Osteocyte (in vitro differentiated cells): ENCODE results near the gene FAM177B. TPM values are rescaled to one million over a fixed set of nuclear protein-coding genes. Genes with fewer than 3 reads are reported as not detected.
A peak's percentile ranks its signal among the peaks of the same experiment; 100 is the strongest.

Experiments used
- DNase-seq: peaks from one replicate; pipeline ENCODE4 v3.0.0; 2021; ENCODE audit warnings: mixed read lengths; ENCODE audit not compliant: unreplicated experiment; ENCODE audit errors: extremely low spot score
- H3K27ac Mint-ChIP-seq: one replicate; pipeline ENCODE4 v1.8.0; 2021; ENCODE audit warnings: mild to moderate bottlenecking, mixed read lengths; ENCODE audit not compliant: unreplicated experiment
- H3K27me3 Mint-ChIP-seq: one replicate; pipeline ENCODE4 v1.8.0; 2021; ENCODE audit warnings: mixed read lengths; ENCODE audit not compliant: unreplicated experiment
- H3K36me3 Mint-ChIP-seq: one replicate; pipeline ENCODE4 v1.8.0; 2021; ENCODE audit warnings: mixed read lengths; ENCODE audit not compliant: unreplicated experiment
- H3K4me1 Mint-ChIP-seq: one replicate; pipeline ENCODE4 v1.8.0; 2021; ENCODE audit warnings: mixed read lengths; ENCODE audit not compliant: unreplicated experiment
- H3K4me3 Mint-ChIP-seq: one replicate; pipeline ENCODE4 v1.8.0; 2021; ENCODE audit warnings: mild to moderate bottlenecking, moderate library complexity, mixed read lengths; ENCODE audit not compliant: unreplicated experiment
- H3K9me3 Mint-ChIP-seq: one replicate; pipeline ENCODE4 v1.8.0; 2021; ENCODE audit warnings: mixed read lengths; ENCODE audit not compliant: unreplicated experiment
- CTCF ChIP-seq: fragments of 200-600 bp; sonication (generic); IDR thresholded peaks from 2 replicates; pipeline ENCODE4 v1.5.0; 2021; ENCODE audit warnings: antibody characterized with exemption, mild to moderate bottlenecking, moderate library complexity
- total RNA-seq: library from RNA; stranded (reverse); gene quantifications from 2 replicates; pipeline ENCODE4 v1.2.1, GENCODE V29; 2021

Gene FAM177B
- total RNA-seq, 1 donor from 2014 or later, result not detected

GRCh38 chr1:222697826-222698225 is 39.2 kb upstream of the FAM177B start:
- no peak for DNase-seq
- H3K4me1 Mint-ChIP-seq, result peaks cover 2% of the 10 kb centered on the region
- peaks cover 23% of the 10 kb centered on the region for H3K36me3 Mint-ChIP-seq
- TF ChIP-seq CTCF, result no peak
- no peaks in the 10 kb centered on the region for H3K27me3 Mint-ChIP-seq
- H3K4me3 Mint-ChIP-seq, result no peak overlapping the region
- no peak overlapping the region for H3K27ac Mint-ChIP-seq
- H3K9me3 Mint-ChIP-seq, result no peaks in the 10 kb centered on the region

GRCh38 chr1:222702210-222702609 is 34.8 kb upstream of the FAM177B start:
- DNase-seq, result no peak
- TF ChIP-seq CTCF, result no peak
- peaks cover 32% of the 10 kb centered on the region for H3K36me3 Mint-ChIP-seq
- H3K4me3 Mint-ChIP-seq, result no peak overlapping the region
- no peaks in the 10 kb centered on the region for H3K27me3 Mint-ChIP-seq
- H3K27ac Mint-ChIP-seq, result no peak overlapping the region
- peaks cover 6% of the 10 kb centered on the region for H3K4me1 Mint-ChIP-seq
- H3K9me3 Mint-ChIP-seq, result peaks cover 9% of the 10 kb centered on the region

GRCh38 chr1:222704260-222704659 is 32.7 kb upstream of the FAM177B start:
- H3K4me1 Mint-ChIP-seq, result peaks cover 9% of the 10 kb centered on the region
- no peak for DNase-seq
- no peaks in the 10 kb centered on the region for H3K27me3 Mint-ChIP-seq
- no peak overlapping the region for H3K27ac Mint-ChIP-seq
- peaks cover 9% of the 10 kb centered on the region for H3K9me3 Mint-ChIP-seq
- no peak overlapping the region for H3K4me3 Mint-ChIP-seq
- no peak for TF ChIP-seq CTCF
- peaks cover 29% of the 10 kb centered on the region for H3K36me3 Mint-ChIP-seq

GRCh38 chr1:222706815-222707214 is 30.2 kb upstream of the FAM177B start:
- Mint-ChIP-seq H3K4me3 (no peak overlapping the region), H3K27me3 (no peaks in the 10 kb centered on the region), H3K9me3 (peaks cover 9% of the 10 kb centered on the region), H3K36me3 (peaks cover 21% of the 10 kb centered on the region), H3K27ac (no peak overlapping the region), H3K4me1 (peaks cover 29% of the 10 kb centered on the region)
- DNase-seq, result no peak
- TF ChIP-seq CTCF, result peak; percentile 15

GRCh38 chr1:222709700-222710153 is 27.3 kb upstream of the FAM177B start:
- Mint-ChIP-seq H3K4me1 (peaks cover 38% of the 10 kb centered on the region), H3K9me3 (no peaks in the 10 kb centered on the region), H3K27ac (no peak overlapping the region), H3K27me3 (no peaks in the 10 kb centered on the region), H3K4me3 (no peak overlapping the region), H3K36me3 (peaks cover 3% of the 10 kb centered on the region)
- TF ChIP-seq CTCF, result no peak
- DNase-seq, result no peak
